HEK293T (cell line): Measurements from ENCODE around the gene KCNAB2.

Experiments
- FOXA1 ChIP-seq: fragments of 450-650 bp; IDR thresholded peaks from 2 replicates; pipeline ENCODE4 v1.6.1; 2016; ENCODE audit warnings: mild to moderate bottlenecking
- FOXM1 ChIP-seq: fragments of 450-650 bp; IDR thresholded peaks from 2 replicates; pipeline ENCODE4 v1.6.1; 2017; ENCODE audit warnings: mild to moderate bottlenecking, borderline replicate concordance

DNA sequence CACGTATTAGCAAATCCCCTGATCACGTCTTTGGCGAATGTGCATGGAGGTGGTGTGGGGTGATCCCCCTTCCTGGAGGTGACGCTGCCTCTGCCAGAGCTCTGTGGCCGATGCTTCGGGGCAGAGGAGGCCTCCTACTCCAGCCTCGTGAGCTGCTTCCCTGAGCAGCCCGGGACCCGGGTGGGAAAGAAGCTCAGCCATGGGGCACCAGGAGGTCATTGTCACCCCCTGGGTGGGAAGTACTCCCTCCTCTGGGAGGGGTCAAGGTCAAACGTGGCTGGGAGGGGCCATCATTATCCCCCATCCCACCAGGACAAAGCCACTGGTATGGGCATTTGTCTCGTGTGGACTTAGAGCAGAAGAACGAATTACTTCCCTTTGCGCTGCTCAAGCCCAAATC, 40.7 kb downstream of the KCNAB2 start:
- TF ChIP-seq FOXA1 (no peak), FOXM1 (no peak)
